ENCODE data around the gene GRK3.
"Not testable (repeated sequence)": the region's sequence is repeated elsewhere in the genome, so short reads cannot be mapped to it uniquely, and the experiment has no call there.

Gene GRK3

DNA sequence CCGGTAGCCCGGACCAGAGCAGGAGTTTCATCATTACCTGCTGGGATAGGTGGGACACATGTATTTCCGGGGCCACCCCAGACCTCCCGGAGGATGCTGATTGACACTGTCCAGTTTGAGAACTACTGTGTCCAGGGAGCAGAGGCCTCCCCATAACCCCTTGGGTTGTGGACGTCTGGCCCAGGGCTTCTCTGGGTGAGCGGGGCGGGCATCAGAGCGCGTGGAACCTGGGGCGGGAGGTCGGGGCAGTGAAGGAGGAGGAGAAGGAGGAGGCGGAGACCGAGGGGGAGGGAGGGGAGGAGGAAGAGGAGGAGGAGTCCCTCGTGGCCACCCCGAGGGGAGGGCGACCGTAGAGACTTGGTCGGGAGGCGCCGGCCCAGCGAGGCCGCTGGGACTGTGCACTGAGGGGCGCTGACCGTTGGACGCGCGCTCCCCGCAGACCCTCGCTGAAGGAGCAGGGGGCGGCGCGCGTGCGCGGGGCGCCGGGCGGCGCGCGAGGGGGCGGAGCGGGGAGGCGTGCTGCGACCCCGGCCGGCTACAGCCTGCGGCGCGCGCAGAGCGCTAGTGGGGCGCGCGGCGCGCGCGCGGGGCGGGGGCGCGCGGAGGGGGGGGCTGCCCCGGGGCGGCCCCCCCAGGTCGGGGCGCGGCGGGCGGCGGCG lies at the start of gene GRK3:
TSS of gene GRK3 (plus strand) at position 356 of the 659 bp plus-strand sequence. CDS start 366 bp downstream, outside the sequence.
- Mint-ChIP-seq H3K4me1 (peaks cover 65% of the 10 kb centered on the region), H3K4me3 (peak within 1 kb of the TSS; percentile 90), H3K27ac (peak within 1 kb of the TSS; percentile 89), H3K9me3 (no peaks in the 10 kb centered on the region), H3K27me3 (peaks cover 3% of the 10 kb centered on the region), H3K36me3 (peaks cover 10% of the 10 kb centered on the region)
- CTCF ChIA-PET = interaction anchor here (0.5 to 1.5 kb wide), 3 partner anchors 21 to 209 kb away, joined by 3 to 7 read pairs (median 3); no protein-coding TSS in a partner anchor
- DNase-seq = peak; percentile 87

DNA sequence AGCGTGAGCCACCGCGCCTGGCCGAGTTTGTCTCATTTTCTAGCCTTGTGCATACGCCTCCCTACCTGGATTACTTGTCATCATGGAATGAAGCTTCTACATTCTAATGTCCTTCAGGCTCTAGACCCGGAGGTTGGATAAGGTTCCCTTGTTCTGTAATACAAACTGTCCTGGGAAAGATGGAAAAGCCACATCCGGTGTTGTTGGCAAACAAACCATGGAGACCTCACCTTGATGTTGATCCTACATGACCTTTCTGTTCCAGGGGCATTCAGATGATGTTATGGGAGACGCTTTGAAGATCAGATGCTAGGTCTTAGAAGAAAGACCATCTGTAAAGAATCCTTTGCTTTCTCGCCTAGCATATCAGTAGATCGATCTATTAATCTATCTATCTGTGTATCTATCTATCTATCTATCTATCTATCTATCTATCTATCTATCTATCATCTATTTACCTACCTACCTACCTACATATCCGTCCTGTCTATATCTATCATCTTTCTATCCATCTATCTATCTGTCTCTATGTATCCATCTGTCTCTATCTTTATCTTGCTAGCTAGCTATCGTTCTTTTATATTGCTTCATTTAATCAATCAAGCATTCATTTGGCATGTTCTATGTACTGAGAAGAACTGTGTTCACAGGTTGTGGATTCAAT lies 46.3 kb upstream of the GRK3 start:
- DNase-seq = no peak
- Mint-ChIP-seq H3K9me3 (peaks cover 5% of the 10 kb centered on the region), H3K27me3 (no peaks in the 10 kb centered on the region), H3K4me3 (no peak overlapping the region), H3K36me3 (peaks cover 3% of the 10 kb centered on the region), H3K4me1 (no peaks in the 10 kb centered on the region), H3K27ac (no peak overlapping the region)
- CTCF ChIA-PET = no interaction called here

DNA sequence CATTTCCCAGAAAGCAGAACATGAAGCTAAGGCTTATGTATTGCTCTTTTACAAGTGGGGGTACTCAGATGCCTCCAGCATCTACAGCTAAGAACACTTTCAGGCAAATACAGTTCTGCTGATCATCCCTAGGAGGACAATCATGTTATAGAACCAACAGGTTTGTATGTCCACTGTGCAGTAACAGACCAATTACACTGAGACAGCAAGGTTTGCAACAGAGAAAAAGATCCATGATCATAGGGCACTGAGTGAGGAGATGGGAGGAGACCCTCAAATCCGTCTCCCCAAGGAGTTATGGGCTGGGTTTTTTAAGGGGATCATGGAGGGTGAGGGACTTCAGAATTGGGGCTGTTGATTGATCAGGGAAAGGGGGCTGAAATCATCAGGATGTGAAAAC lies 39.1 kb upstream of the GRK3 start:
- Mint-ChIP-seq H3K36me3 (peaks cover 7% of the 10 kb centered on the region), H3K9me3 (peaks cover 16% of the 10 kb centered on the region), H3K4me3 (no peak overlapping the region), H3K27ac (no peak overlapping the region), H3K27me3 (peaks cover 4% of the 10 kb centered on the region), H3K4me1 (no peaks in the 10 kb centered on the region)
- CTCF ChIA-PET = no interaction called here
- no peak for DNase-seq

DNA sequence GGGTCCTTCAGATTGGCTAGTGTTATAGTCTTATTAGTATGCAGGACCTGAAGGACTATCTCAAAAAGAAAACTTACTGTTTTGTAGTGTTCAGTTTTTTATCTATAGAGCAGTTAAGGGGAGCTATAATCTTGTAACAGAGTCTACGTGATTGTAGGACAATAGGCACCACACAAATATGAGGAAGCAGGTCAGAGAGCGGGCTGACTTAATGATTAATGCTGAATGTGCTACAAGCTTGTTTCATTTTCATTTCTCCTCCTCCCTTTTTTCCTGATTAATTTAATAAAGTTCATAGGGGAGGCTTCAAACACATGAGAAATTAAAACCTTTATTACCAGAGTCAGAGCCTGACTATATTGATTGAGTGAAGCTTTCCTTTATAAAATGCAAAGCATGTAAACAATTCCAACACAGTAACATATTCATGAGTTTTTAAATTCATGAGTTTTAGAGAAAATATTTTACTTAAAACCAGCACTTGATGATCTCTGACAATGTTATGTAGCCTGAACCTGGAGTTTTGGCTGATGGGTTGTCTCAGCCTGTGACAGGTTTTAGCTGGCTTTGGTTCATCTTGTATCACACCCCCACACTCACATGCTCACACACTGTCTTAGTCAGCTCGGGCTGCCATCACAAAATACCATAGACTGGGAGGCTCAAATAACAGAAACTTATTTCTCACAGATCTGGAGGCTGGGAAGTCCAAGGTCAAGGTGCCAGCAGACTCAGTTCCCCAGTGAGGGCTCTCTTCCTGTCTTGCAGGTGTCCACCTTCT lies 38.5 kb upstream of the GRK3 start:
- peaks cover 16% of the 10 kb centered on the region for H3K9me3 Mint-ChIP-seq
- H3K27ac Mint-ChIP-seq, H3K4me3 Mint-ChIP-seq, H3K27me3 Mint-ChIP-seq, CTCF ChIA-PET, H3K36me3 Mint-ChIP-seq, H3K4me1 Mint-ChIP-seq, DNase-seq: not testable (repeated sequence)

DNA sequence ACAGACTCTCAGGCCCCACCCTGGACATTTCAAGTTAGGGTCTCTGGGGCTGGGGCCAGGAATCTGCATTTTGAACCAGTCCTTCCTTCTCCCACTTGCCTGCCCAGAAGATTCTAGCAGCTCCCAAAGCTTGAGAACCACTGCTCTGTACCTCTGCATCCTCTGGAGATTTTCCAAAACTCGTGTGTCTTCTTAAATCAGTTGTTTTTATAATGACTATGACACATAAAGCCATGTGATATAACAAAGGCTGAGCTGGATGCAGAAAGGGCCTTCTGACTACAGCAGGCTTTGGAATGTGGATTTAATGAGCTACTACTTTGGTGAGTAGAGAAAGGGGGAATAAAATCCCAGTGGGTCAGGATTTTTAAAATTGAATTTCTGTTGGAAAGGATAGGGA lies 37.5 kb upstream of the GRK3 start:
- DNase-seq, H3K4me3 Mint-ChIP-seq, H3K36me3 Mint-ChIP-seq, H3K27me3 Mint-ChIP-seq, H3K4me1 Mint-ChIP-seq, CTCF ChIA-PET, H3K27ac Mint-ChIP-seq: not testable (repeated sequence)
- H3K9me3 Mint-ChIP-seq = peaks cover 11% of the 10 kb centered on the region

DNA sequence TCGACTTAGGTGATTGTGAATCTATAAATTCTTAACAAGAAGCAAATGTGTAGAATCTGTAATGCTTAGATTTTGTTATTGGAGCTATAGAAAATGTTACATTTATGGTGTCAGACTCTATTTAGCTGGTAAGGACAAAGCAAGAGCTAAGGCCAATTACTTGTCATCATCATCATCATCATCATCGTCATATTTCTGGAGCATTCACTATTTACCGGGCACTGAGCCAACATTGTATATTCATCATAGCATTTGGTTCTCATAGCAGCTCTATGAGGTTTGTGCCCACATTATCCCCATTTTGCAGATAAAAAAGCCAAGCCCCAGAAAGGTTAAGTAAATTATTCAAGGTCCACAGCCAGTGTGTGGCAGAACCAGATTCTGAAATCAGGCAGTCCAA lies 36.4 kb upstream of the GRK3 start:
- H3K4me1 Mint-ChIP-seq, H3K27me3 Mint-ChIP-seq, H3K4me3 Mint-ChIP-seq, H3K36me3 Mint-ChIP-seq, CTCF ChIA-PET, DNase-seq: not testable (repeated sequence)
- peaks cover 11% of the 10 kb centered on the region for H3K9me3 Mint-ChIP-seq
- H3K27ac Mint-ChIP-seq = peak overlapping the region; percentile 16

DNA sequence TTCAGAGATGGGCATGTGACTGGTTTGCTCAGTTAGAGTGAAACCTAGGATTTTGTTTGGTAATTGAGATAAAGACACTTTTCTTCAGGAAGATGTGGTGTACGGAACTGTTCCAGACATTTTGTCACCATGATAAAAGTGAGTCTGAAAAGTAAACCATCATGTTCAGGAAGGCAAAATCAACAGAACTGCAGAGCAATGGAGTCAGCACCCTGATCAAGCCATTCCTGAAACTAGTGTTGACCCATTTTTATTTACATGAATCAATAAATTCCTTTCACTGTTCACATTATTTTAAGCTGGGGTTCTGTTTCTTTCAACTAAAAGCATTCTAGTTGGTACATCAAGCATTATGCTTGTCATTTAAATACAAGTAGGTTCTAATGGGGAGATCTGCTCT lies 35.4 kb upstream of the GRK3 start:
- CTCF ChIA-PET, H3K4me1 Mint-ChIP-seq: not testable (repeated sequence)

DNA sequence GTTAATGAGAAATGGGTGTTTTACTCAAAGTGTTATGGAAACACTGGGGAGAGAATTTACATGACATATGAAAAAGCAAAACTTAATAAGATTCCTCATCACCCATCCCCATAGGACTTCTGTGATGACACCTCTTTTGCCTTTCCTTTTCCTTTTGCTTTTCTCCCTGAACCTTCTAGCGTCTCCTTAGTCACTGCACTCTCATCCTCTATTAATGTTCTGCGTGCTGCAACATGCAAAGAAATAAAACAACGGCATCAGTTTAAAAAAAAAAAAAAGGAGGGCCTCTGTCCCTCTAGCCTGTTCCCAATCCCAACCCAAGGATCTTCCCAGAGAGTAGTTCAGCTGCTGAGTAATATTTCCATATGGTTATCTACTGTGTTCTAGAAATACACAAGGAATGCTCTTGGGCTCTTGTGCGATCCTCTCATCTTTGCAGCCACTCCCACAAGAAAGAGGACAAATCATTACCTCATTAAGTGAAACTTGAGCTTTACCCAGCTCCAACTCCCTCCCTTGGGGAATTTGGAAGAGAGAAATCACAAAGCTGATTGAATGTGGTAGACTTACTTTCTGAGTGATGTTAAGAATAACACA lies 34.8 kb upstream of the GRK3 start:
- CTCF ChIA-PET, H3K27me3 Mint-ChIP-seq, H3K4me3 Mint-ChIP-seq, H3K27ac Mint-ChIP-seq, DNase-seq, H3K4me1 Mint-ChIP-seq, H3K9me3 Mint-ChIP-seq, H3K36me3 Mint-ChIP-seq: not testable (repeated sequence)

More for the DNA sequence above, 35.4 kb upstream of the GRK3 start:
- peaks cover 11% of the 10 kb centered on the region for H3K9me3 Mint-ChIP-seq
- H3K36me3 Mint-ChIP-seq, H3K27ac Mint-ChIP-seq, H3K27me3 Mint-ChIP-seq, H3K4me3 Mint-ChIP-seq, DNase-seq: not testable (repeated sequence)

DNA sequence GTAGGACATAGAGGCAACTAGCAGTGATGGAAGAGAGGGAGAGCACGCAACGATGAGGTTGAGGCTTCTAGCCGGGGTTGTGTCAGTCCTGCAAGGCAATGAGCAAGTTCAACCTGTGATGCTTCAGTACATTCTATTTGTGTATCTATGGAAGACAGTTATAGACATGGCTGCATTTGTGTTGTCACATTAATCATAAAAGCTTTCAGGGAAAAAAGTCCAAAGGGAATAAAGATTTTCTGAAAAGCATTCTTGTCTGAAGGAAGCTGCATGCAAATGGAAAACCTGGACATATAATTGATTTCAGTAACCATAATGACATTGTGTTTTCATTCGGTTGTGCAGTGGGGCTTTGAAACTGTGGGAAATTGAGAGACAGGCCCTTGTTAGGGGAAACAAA lies 32.8 kb upstream of the GRK3 start:
- H3K36me3 Mint-ChIP-seq, CTCF ChIA-PET, H3K27me3 Mint-ChIP-seq, H3K4me3 Mint-ChIP-seq, H3K4me1 Mint-ChIP-seq, H3K9me3 Mint-ChIP-seq, DNase-seq, H3K27ac Mint-ChIP-seq: not testable (repeated sequence)

DNA sequence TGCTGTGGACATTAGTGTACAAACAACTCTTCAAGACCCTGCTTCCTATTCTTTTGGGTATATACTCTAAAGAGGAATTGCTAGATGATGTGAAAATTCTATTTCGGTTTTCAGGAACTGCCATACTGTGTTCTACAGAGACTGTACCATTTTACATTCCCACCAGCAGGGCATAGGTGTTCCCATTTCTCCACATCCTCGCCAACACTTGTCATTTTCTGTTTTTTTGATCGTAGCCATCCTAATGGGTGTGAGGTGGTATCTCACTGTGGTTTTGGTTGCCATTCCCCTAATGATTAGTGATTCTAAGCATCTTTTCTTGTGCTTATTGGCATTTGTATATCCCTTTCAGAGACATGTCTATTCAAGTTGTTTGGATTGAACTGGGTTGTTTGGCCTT lies 29.8 kb upstream of the GRK3 start:
- Mint-ChIP-seq H3K27me3 (peaks cover 9% of the 10 kb centered on the region), H3K4me3 (no peak overlapping the region), H3K9me3 (no peaks in the 10 kb centered on the region), H3K4me1 (no peaks in the 10 kb centered on the region), H3K36me3 (no peaks in the 10 kb centered on the region), H3K27ac (no peak overlapping the region)
- CTCF ChIA-PET = no interaction called here
- no peak for DNase-seq

DNA sequence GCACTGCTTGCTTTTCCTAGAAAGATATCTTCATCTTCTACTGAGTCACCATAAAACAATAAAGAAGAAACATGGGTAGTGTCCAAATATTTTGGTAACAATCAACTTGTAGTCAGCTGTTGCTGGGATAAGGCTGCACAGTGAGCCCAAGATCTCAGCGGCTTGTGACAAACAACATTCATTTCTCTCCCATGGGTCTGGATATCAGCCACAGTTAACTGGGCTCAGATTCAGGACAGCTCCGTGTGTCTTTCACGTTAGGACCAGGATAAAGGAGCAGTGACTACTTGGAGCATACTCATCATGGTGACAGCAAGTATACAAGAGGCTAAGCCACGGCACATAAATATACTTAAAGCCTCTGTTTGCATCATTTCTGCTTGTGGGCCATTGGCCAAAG lies 27.9 kb upstream of the GRK3 start:
- H3K36me3 Mint-ChIP-seq = no peaks in the 10 kb centered on the region
- CTCF ChIA-PET = no interaction called here
- no peak for DNase-seq
- no peak overlapping the region for H3K27ac Mint-ChIP-seq
- H3K4me3 Mint-ChIP-seq = no peak overlapping the region
- H3K4me1 Mint-ChIP-seq = no peaks in the 10 kb centered on the region
- H3K27me3 Mint-ChIP-seq = peaks cover 10% of the 10 kb centered on the region
- no peaks in the 10 kb centered on the region for H3K9me3 Mint-ChIP-seq

DNA sequence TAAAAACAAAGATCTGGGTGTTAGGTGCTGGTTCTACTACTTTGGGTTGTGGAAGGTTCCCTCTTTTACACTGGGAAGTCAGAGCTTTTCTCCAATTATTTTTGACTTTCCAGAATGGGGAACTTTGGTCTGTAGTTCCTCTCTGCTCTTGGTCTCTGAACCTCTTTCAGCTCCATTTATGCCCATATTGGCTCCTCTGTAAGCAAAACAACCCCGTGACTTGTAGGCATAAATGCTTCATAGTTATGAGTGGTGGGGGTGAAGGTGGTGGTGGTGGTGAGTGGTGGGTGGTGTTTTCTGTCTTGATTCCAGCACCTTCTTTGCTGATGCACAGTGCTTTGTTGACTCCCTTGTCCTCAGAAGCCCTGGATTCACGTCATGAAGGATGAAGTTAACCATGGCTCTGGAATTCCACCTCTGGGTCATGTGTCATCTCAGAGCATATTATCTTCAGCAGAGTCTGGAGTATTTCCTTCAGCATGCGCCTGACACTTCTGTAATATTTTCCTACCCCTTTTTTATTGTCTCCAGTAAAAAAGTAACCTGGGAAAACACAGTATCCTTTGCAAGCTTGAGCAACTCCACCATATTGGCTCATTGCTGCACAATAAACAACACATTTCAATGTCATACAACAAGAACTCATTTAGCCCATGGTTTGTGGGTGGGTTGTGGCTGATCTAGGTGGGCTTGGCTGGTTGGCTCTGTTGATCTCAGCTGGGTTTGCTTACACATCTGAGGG lies 24.1 kb upstream of the GRK3 start:
- CTCF ChIA-PET = interaction anchor here (1.3 kb wide), 1 partner anchor 63 kb away, joined by 3 read pairs; no protein-coding TSS in a partner anchor
- Mint-ChIP-seq H3K4me3 (no peak overlapping the region), H3K9me3 (no peaks in the 10 kb centered on the region), H3K27ac (no peak overlapping the region), H3K27me3 (peaks cover 10% of the 10 kb centered on the region), H3K4me1 (peaks cover 14% of the 10 kb centered on the region), H3K36me3 (no peaks in the 10 kb centered on the region)
- DNase-seq = no peak

DNA sequence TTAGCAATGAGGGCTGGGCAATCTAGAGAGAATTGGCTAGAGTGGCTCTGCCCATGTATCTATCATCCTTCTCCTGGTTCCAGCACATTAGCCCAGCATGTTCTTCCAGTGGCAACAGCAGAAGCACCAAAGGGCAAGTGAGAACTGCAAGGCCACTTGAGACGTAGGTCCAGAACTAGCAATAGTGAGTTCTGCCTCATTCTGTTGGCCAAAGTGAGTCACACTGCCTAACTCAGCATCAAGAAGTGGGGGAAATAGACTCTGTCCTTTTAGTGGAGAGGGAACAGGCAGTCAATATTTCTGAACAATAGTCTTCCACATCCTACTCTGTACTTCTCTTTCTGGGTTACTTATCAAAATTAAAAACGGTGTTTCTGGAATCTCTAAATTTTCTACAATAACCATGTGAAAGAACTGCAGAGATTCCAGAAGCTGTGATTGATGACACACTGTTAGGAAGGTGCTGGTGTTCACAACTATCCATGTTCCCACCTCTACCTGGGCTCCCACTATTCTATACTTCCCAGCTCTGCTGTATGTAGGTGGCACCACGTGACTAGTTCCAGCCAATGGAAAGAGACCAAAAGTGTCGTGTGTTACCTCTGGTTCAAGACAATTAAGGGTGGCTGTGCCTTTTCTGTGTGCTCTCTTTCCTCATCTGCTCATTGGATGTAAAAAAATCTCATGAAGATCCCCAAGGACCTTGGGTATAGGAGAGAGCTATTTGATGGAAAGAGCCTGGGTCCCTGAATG lies 23.4 kb upstream of the GRK3 start:
- CTCF ChIA-PET = interaction anchor here (1.3 kb wide), 1 partner anchor 64 kb away, joined by 3 read pairs; no protein-coding TSS in a partner anchor
- peaks cover 10% of the 10 kb centered on the region for H3K27me3 Mint-ChIP-seq
- no peak overlapping the region for H3K27ac Mint-ChIP-seq
- H3K4me3 Mint-ChIP-seq = no peak overlapping the region
- no peak for DNase-seq
- no peaks in the 10 kb centered on the region for H3K36me3 Mint-ChIP-seq
- no peaks in the 10 kb centered on the region for H3K9me3 Mint-ChIP-seq
- peaks cover 14% of the 10 kb centered on the region for H3K4me1 Mint-ChIP-seq
